Gastroesophageal sphincter (tissue), 3 donors: Measurements from ENCODE around the gene KPNB1.

Experiments used
- CTCF ChIP-seq, 4 experiments: fragments of 200-600 bp in 2 of 4; fragments of 450-650 bp in 2 of 4; sonication (generic) in 1 of 4; IDR thresholded peaks; one replicate each; pipeline ENCODE4 v1.5.1; 2017 to 2019; ENCODE audit warnings: antibody characterized with exemption in 4 of 4, mild to moderate bottlenecking in 2 of 4, moderate library complexity in 2 of 4
- EP300 ChIP-seq: sonication (generic); formaldehyde crosslinking; IDR thresholded peaks from one replicate; pipeline ENCODE4 v1.6.1; 2017; ENCODE audit warnings: antibody characterized with exemption, mild to moderate bottlenecking
- POLR2A ChIP-seq, 2 donors: fragments of 450-650 bp; IDR thresholded peaks; one replicate each; pipeline ENCODE4 v1.6.1; 2017; ENCODE audit warnings: antibody characterized with exemption in 2 of 2, mild to moderate bottlenecking in 2 of 2, moderate library complexity in 1 of 2
- POLR2AphosphoS5 ChIP-seq: sonication (generic); formaldehyde crosslinking; IDR thresholded peaks from one replicate; pipeline ENCODE4 v1.6.1; 2017; ENCODE audit warnings: antibody characterized with exemption

DNA sequence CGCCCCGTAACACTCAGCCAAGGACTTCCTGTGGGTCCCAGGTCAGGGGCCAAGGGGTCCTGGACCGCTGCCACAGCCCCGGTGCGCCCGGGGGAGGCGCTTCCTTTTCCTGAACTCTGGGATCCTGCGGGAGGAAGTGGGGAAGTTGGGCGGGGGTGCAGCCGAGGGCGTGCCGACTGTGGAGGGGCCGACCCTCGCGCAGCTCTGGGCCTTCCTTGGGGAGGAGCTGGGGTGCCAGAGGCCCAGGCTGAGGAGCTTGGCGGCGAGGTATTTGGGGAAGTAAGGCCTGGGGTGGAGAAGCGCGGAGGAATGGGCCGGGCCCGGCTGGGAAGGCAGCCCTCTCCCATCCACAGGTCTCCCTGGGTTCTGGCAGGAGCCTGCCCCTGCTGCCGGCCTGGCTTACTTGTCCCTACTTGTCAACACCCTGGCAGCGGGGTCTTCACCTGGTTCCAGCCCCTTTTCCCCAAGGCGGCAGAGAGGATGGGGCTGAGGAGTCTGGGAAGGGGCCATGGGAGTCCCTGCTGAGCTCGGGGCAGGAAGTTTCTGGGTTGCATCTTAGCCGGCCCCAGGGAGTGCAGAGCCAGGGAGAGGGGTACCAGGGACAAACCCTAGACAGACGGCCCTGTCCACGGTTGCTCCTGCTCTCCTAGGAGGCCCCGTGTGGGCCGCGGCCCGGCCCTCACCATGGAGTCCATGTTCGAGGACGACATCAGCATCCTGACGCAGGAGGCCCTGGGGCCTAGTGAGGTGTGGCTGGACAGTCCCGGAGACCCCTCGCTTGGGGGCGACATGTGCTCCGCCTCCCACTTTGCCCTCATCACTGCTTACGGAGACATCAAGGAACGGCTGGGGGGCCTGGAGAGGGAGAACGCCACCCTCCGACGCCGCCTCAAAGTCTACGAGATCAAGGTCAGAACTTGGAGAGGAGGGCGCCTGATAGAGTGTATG, 46.0 kb downstream of the KPNB1 start:
- TF ChIP-seq CTCF (IDR thresholded peaks at IDR 0.05) (no peak), POLR2A (IDR thresholded peaks at IDR 0.05) (peak in 1 of 2 donors; percentile 32), POLR2AphosphoS5 (no peak), EP300 (no peak)
